ENCODE results near the gene GUCY2F. TPM values are rescaled to one million over a fixed set of nuclear protein-coding genes. Genes with fewer than 3 reads are reported as not detected.

GUCY2F gene
- total RNA-seq, 1 donor from 2014 or later, result not detected

DNA sequence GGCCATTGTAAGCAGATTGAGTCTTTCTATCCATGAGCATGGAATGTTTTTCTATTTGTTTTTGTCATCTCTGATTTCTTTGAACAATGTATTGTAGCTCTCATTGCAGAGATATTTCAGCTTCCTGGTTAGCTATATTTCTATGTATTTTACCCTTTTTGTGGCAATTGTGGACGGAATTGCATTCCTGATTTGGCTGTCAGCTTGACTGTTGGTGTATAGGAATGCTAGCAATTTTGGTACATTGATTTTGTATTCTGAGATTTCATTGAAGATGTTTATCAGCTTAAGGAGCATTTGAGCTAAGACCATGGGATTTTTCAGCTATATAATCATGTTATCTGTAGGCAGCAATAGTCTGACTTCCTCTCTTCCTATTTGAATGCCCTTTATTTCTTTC is 154.6 kb downstream of the GUCY2F start:
- no peak for DNase-seq

Other genes with a start within 250 kb of the GUCY2F start
- gene NXT2, start 54.8 kb upstream of the GUCY2F start, total RNA-seq, result 8.5 and 9.8 TPM in 2 replicates
- gene KCNE5, start 143.1 kb upstream of the GUCY2F start, total RNA-seq, result not detected in 2 replicates